HL-60 (cell line): ENCODE data around the gene CENPF.

Experiments used
- DNase-seq, 2 experiments: peaks; one replicate each; pipeline ENCODE4 v3.0.0-alpha.2; 2010 to 2020; ENCODE audit warnings: low read depth in 1 of 2, low spot score in 1 of 2
- H3K27ac ChIP-seq: fragments of 250-450 bp; sonication (Bioruptor Pico); replicated peaks from 2 replicates; pipeline ENCODE4 v1.5.1; 2020; ENCODE audit warnings: mild to moderate bottlenecking, moderate library complexity
- H3K27me3 ChIP-seq: fragments of 250-450 bp; sonication (Bioruptor Pico); 2 replicates; pipeline ENCODE4 v1.5.1; 2021; ENCODE audit warnings: mild to moderate bottlenecking, moderate library complexity; ENCODE audit not compliant: insufficient read depth, poor library complexity, severe bottlenecking
- H3K4me3 ChIP-seq: replicated peaks from 2 replicates; pipeline ENCODE4 v1.5.1; 2011; ENCODE audit warnings: mild to moderate bottlenecking, control low read depth, low read length; ENCODE audit not compliant: insufficient read depth
- CTCF ChIP-seq: IDR thresholded peaks from one replicate; pipeline ENCODE4 v1.5.1; 2011; ENCODE audit warnings: low read length, control low read depth, inconsistent platforms; ENCODE audit not compliant: insufficient read depth
- GABPA ChIP-seq: IDR thresholded peaks from 2 replicates; pipeline ENCODE4 v1.6.1; 2012; ENCODE audit warnings: low read depth
- POLR2AphosphoS5 ChIP-seq: IDR thresholded peaks from 2 replicates; pipeline ENCODE4 v1.6.1; 2012; ENCODE audit warnings: low read depth
- SPI1 ChIP-seq: IDR thresholded peaks from 2 replicates; pipeline ENCODE4 v1.6.1; 2012; ENCODE audit warnings: low read depth, mild to moderate bottlenecking, borderline replicate concordance
- TF ChIP-seq, protein P1 (sequence below): IDR thresholded peaks from 2 replicates; pipeline ENCODE4 v1.6.1; 2012; ENCODE audit warnings: low read depth; ENCODE audit not compliant: insufficient replicate concordance

Gene CENPF

DNA sequence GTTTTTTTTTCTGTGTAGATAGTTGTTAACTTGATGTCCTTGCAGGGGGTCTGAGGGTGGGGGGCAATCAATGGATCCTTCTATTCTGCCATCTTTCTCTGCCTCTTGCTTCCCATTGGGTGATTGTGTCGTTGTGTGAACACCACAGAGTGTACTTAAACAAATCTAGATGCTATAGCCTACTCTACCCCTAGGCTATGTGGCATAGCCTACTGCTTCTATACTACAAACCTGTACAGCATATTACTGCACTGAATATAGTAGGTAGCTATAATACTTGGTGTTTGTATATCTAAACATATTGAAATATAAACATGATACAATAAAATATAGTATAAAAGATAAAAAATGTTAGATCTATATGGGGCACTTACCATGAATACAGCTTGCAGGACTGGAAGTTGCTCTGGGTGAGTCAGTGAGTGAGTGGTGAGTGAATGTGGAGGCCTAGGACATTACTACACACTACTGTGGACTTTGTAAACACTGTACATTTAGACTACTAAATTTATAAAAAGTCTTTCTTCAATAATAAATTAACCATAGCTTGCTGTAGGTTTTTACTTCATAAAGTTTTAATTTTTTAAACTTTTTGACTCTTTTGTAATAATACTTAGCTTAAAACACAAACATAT, 105.4 kb downstream of the CENPF start:
- TF ChIP-seq POLR2AphosphoS5 (no peak), CTCF (no peak), GABPA (no peak), SPI1 (no peak)
- TF ChIP-seq, protein P1, sequence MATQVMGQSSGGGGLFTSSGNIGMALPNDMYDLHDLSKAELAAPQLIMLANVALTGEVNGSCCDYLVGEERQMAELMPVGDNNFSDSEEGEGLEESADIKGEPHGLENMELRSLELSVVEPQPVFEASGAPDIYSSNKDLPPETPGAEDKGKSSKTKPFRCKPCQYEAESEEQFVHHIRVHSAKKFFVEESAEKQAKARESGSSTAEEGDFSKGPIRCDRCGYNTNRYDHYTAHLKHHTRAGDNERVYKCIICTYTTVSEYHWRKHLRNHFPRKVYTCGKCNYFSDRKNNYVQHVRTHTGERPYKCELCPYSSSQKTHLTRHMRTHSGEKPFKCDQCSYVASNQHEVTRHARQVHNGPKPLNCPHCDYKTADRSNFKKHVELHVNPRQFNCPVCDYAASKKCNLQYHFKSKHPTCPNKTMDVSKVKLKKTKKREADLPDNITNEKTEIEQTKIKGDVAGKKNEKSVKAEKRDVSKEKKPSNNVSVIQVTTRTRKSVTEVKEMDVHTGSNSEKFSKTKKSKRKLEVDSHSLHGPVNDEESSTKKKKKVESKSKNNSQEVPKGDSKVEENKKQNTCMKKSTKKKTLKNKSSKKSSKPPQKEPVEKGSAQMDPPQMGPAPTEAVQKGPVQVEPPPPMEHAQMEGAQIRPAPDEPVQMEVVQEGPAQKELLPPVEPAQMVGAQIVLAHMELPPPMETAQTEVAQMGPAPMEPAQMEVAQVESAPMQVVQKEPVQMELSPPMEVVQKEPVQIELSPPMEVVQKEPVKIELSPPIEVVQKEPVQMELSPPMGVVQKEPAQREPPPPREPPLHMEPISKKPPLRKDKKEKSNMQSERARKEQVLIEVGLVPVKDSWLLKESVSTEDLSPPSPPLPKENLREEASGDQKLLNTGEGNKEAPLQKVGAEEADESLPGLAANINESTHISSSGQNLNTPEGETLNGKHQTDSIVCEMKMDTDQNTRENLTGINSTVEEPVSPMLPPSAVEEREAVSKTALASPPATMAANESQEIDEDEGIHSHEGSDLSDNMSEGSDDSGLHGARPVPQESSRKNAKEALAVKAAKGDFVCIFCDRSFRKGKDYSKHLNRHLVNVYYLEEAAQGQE, result no peak
- no peak for DNase-seq
- H3K27me3 ChIP-seq, result peaks cover 2% of the 10 kb centered on the region
- no peak overlapping the region for H3K27ac ChIP-seq
- no peak overlapping the region for H3K4me3 ChIP-seq

GRCh38 chr1:214709241-214709640, 106.2 kb downstream of the CENPF start:
- no peak for DNase-seq
- Histone ChIP-seq H3K27ac (no peak overlapping the region), H3K4me3 (no peak overlapping the region), H3K27me3 (peaks cover under 1% of the 10 kb centered on the region)
- TF ChIP-seq SPI1 (no peak), GABPA (no peak), POLR2AphosphoS5 (no peak), CTCF (no peak)
- TF ChIP-seq, protein P1, result no peak

DNA sequence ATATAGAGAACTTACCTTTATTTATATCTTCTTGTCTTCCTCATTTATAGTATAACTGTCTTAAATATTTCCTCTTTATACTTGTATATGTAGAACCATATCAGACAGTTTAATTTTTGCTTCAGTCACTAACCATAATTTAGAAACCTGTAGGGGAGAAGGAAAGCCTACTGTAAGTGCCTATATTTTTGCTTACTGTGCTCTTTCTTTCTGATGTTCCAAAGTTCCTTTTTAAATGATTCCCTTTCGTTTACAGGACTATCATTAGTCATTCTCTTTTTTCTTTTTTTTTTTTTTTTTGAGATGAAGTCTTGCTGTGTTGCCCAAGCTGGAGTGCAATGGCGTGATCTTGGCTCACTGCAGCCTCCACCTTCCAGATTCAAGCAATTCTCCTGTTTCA, 109.7 kb downstream of the CENPF start:
- Histone ChIP-seq H3K27me3 (no peaks in the 10 kb centered on the region), H3K27ac (no peak overlapping the region), H3K4me3 (no peak overlapping the region)
- DNase-seq, result no peak
- TF ChIP-seq CTCF, result no peak
- no peak for TF ChIP-seq SPI1
- no peak for TF ChIP-seq POLR2AphosphoS5
- TF ChIP-seq, protein P1, result no peak
- no peak for TF ChIP-seq GABPA
